Stimulated activated CD4-positive, alpha-beta T cell treated with anti-CD3 and anti-CD28 coated beads, Interleukin-4, amount 100 ng/mL, for 48 hours (primary cell): ENCODE results near the gene TAMALIN.
"Not testable (repeated sequence)": the region's sequence is repeated elsewhere in the genome, so short reads cannot be mapped to it uniquely, and the experiment has no call there.

ENCODE experiments used
- DNase-seq, 2 donors: peaks; one replicate each; pipeline ENCODE4 v3.0.0-alpha.2; 2020; ENCODE audit warnings: low read depth in 2 of 2

Gene TAMALIN

DNA sequence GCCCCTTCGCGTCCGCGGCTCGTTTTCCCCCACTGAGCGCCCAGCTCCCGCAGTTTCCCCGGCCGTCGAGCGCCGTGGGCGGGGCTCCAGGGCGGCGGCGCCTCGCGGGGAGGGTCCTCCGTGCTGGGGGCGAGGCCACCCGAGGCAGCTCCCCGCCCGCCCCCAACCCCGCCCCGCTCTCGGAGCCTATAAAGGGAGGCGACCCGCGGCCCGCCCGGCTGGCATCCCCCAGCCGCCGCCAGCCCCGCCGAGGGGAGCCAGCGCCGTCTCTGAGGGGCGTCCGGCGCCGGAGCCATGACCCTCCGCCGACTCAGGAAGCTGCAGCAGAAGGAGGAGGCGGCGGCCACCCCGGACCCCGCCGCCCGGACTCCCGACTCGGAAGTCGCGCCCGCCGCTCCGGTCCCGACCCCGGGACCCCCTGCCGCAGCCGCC is at the start of gene TAMALIN:
TSS of gene TAMALIN (plus strand) at position 221 of the 432 bp plus-strand sequence. CDS start at position 295, 74 bp downstream.
- DNase-seq = peak; percentile 61 to 63

- DNase-seq = no peak
These were observed 48.2 kb upstream of the TAMALIN start for GRCh38 chr12:51958542-51958941.

GRCh38 chr12:51959211-51959610 is 47.5 kb upstream of the TAMALIN start:
- DNase-seq = no peak

GRCh38 chr12:51959921-51960320 is 46.8 kb upstream of the TAMALIN start:
- no peak for DNase-seq

DNA sequence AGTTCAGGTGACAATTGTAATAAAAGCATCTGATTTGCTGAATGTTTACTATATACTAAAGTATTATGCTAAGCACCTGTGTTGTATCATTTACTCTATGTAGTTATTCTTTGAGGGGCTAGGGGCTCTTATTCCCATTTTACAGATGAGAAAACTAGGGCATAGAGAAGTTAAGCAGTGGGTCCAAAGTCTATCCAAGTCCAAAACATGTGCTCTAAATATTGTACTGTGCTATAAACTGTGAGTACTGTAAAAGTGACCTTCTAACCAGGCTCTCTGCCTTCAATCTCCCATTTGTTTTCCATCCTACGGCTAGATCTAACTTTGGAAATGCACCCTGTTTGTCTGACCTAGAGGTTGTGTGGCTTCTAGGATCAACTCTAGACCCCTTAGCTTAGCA is 46.3 kb upstream of the TAMALIN start:
- no peak for DNase-seq

DNA sequence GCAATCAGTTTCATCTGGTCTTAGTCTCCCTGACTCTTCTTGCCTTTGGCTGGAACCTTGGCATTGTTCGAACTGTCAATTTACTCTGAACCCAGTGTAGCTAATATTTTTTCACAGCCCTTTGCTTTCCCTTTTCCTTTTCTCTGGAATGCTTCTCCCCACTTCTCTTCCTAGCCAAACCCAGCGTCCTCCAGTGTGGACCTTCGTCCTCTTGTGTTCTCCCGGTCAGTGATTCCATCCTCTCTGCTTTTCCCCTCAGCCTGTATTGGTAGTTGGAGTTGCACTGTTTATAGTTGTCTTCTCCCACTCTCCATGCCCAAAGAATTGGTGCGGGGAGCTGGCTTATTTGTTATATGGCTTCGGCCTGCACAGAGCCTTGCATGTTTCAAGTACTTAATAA is 45.9 kb upstream of the TAMALIN start:
- DNase-seq = no peak

DNA sequence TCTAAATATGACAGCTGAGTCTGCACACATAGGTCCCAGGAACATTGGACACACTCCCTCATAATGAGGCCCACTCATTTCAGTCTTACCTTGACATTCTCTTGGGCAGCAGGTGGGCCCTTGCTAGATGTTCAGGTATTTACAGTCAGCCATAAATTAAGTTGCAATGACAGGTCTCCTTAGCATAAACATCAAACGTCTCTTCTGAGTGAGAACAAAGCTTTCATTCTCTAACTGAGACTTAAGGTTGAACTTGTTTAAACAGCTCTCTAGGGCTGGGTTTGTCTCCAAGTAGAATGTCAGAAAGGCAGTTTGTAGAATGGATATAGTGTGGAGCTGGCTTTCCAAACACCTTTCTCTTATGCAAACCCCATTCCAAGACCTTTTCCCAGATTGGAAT is 44.9 kb upstream of the TAMALIN start:
- no peak for DNase-seq

- no peak for DNase-seq
These were observed 44.0 kb upstream of the TAMALIN start for GRCh38 chr12:51962737-51963136.

DNA sequence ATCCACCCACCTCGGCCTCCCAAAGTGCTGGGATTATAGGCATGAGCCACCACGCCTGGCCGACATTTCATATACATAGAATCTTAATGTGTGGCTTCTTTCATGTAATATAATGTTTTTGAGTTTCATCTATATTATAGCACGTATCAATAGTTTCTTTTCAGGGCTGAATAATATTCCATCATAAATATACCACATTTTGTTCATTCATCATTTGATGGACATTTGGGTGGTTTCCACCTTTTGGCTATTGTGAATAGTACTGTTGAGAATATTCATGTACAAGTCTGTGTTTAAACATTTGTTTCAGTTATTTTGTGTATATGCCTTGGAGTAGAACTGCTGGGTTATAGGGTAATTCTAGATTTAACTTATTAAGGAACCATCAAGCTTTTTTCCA is 43.3 kb upstream of the TAMALIN start:
- no peak for DNase-seq

- no peak for DNase-seq
These were observed 37.1 kb upstream of the TAMALIN start for GRCh38 chr12:51969643-51970042.

GRCh38 chr12:51970904-51971646 is 35.7 kb upstream of the TAMALIN start:
- DNase-seq = peak in 1 of 2 donors; percentile 36

DNA sequence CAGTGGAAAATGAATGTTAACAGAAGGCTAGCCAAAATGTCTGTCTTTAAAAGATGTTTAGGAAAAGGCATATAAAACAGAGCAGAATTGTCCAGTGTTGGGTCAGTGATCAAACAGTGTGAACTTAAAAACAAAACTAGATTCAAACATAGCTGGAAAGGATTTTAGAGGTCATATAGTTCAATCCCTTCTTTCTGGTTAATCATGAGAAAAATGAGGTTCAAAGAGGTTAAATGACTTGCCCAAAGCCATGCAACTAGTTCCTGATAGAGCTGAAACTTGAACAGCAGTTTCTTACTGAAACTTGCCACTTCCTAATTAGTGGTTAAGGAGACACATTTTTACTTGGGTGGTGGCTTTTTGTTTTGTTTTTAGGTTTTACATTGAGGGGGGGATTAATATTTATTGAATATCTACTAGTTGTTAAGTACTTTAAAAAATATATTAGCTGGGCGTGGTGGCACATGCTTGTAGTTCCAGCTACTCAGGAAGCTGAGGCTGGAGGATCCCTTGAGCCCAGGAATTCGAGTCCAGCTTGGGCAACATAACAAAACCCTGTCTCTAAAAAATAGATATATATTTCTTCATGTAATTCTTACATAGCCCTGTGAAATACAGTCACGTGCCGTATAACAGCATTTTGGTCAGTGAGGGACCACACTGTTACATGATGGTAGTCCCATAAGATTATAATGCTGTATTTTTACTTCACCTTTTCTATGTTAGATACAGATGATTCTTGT is 34.9 kb upstream of the TAMALIN start:
- no peak for DNase-seq

GRCh38 chr12:51972422-51972812 is 34.3 kb upstream of the TAMALIN start:
- DNase-seq = no peak

- peak; percentile 34 to 53 for DNase-seq
These were observed 33.9 kb upstream of the TAMALIN start for GRCh38 chr12:51972849-51973273.

DNA sequence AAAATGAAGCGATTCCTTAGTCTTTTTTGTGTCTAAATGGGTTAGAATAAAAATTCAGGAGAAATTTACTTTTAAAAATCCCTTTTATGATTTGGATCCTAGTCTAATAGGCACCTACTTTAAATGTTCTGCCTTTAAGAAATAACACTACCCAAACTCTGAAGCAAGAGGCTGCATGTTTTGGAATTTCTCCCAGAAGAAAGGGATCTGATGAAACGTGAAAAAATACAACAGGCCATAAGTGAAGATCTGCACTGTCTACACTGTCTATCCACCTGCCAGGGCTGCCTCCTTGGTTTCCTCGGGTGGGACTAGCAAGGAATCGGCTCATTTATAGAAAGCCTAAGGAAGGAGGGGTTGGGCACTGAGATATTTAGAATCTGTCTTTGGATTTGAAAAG is 33.2 kb upstream of the TAMALIN start:
- no peak for DNase-seq

DNA sequence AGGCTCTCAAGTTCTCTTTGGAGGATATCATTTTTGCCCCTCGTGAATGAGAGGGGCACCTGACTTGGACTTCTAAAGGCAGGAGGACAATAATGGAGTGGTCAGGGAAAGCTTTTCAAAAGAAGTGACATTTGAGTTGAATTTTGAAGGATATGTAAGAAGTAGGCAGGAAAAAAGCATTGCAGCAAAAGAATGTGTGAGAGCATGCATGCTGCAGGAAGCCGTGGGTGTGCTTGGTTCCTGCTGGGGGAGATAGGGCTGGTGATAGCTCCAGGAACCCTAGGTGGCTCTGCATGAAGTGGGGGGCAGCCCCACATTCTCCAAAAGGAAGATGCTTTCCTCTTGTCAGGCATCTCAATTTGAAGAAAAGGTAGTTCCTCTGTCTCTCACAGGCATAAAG is 32.1 kb upstream of the TAMALIN start:
- no peak for DNase-seq

DNA sequence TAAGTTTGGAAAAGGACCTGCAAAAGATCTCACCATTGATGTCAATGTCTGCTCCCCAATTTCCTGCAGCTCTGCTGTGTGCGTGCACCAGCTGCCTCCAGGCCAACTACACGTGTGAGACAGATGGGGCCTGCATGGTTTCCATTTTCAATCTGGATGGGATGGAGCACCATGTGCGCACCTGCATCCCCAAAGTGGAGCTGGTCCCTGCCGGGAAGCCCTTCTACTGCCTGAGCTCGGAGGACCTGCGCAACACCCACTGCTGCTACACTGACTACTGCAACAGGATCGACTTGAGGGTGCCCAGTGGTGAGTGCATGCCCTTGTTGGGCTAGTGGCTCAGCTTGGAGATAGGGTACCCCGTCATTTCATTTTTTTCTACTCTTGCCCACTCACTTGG is 31.6 kb upstream of the TAMALIN start:
- no peak for DNase-seq

- DNase-seq = no peak
These were observed 30.2 kb upstream of the TAMALIN start for GRCh38 chr12:51976376-51977160.

GRCh38 chr12:51977320-51977753 is 29.4 kb upstream of the TAMALIN start:
- DNase-seq = no peak

- not testable (repeated sequence) for DNase-seq
These were observed 27.4 kb upstream of the TAMALIN start for GRCh38 chr12:51979306-51979705.

- peak; percentile 31 to 34 for DNase-seq
These were observed 26.5 kb upstream of the TAMALIN start for GRCh38 chr12:51980051-51980808.

- no peak for DNase-seq
These were observed 26.0 kb upstream of the TAMALIN start for GRCh38 chr12:51980809-51981127.
